ENCODE data around the gene MAP1B.

The MAP1B gene

GRCh38 chr5:72153551-72153950, 46.3 kb downstream of the MAP1B start:
- H3K27ac ChIP-seq, result no peak overlapping the region
- TF ChIP-seq CTCF (conservative IDR thresholded peaks at IDR 0.05), result no peak

- H3K27ac ChIP-seq, result no peak overlapping the region
- no peak for TF ChIP-seq CTCF (conservative IDR thresholded peaks at IDR 0.05)
Observed at GRCh38 chr5:72154076-72154756, 46.9 kb downstream of the MAP1B start.

- H3K27ac ChIP-seq, result no peak overlapping the region
- no peak for TF ChIP-seq CTCF (conservative IDR thresholded peaks at IDR 0.05)
Observed at GRCh38 chr5:72156946-72157624, 49.8 kb downstream of the MAP1B start.

- no peak overlapping the region for H3K27ac ChIP-seq
Observed at GRCh38 chr5:72157625-72157962, 50.3 kb downstream of the MAP1B start.

GRCh38 chr5:72159501-72159911, 52.2 kb downstream of the MAP1B start:
- TF ChIP-seq CTCF (conservative IDR thresholded peaks at IDR 0.05), result no peak
- no peak overlapping the region for H3K27ac ChIP-seq

More at GRCh38 chr5:72157625-72157962, 50.3 kb downstream of the MAP1B start:
- TF ChIP-seq CTCF (conservative IDR thresholded peaks at IDR 0.05), result no peak

GRCh38 chr5:72160329-72160728, 53.1 kb downstream of the MAP1B start:
- no peak for TF ChIP-seq CTCF (conservative IDR thresholded peaks at IDR 0.05)
- H3K27ac ChIP-seq, result no peak overlapping the region

- no peak for TF ChIP-seq CTCF (conservative IDR thresholded peaks at IDR 0.05)
- no peak overlapping the region for H3K27ac ChIP-seq
Observed at GRCh38 chr5:72160959-72161358, 53.7 kb downstream of the MAP1B start.

All from VCaP (cell line).